AG10803 (cell line): ENCODE measurements around the gene SCGN.

ENCODE experiments used
- DNase-seq: peaks from one replicate; pipeline ENCODE4 v3.0.0; 2010; ENCODE audit warnings: low read depth
- H3K4me3 ChIP-seq: 2 replicates; pipeline ENCODE4 v1.5.1; 2011; ENCODE audit warnings: mild to moderate bottlenecking, low read length, control low read depth
- CTCF ChIP-seq: conservative IDR thresholded peaks from 2 replicates; pipeline ENCODE4 v1.5.1; 2011; ENCODE audit warnings: mild to moderate bottlenecking, low read length, control low read depth, inconsistent platforms

Gene SCGN

GRCh38 chr6:25715794-25716193, 63.8 kb downstream of the SCGN start:
- H3K4me3 ChIP-seq, result no peak overlapping the region
- no peak for TF ChIP-seq CTCF
- DNase-seq, result no peak

- H3K4me3 ChIP-seq, result no peak overlapping the region
- peak; percentile 26 for DNase-seq
- TF ChIP-seq CTCF, result peak; percentile 63
These were observed 66.1 kb downstream of the SCGN start for GRCh38 chr6:25717866-25718740.

GRCh38 chr6:25726122-25726911, 74.3 kb downstream of the SCGN start:
- no peak overlapping the region for H3K4me3 ChIP-seq
- TF ChIP-seq CTCF, result no peak
- no peak for DNase-seq

DNA sequence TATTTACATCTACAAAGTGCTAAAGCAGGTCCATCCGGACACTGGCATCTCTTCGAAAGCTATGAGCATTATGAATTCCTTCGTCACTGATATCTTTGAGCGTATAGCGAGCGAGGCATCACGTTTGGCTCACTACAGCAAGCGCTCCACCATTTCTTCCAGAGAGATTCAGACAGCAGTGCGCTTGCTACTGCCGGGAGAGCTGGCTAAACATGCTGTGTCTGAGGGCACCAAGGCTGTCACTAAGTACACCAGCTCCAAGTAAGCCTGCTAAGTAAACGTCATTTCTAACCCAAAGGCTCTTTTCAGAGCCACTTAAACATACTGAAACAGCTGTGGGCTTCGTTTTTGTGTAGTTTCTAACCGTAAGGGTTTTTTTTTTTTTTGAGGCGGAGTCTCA, 75.0 kb downstream of the SCGN start:
- no peak for DNase-seq
- no peak for TF ChIP-seq CTCF

DNA sequence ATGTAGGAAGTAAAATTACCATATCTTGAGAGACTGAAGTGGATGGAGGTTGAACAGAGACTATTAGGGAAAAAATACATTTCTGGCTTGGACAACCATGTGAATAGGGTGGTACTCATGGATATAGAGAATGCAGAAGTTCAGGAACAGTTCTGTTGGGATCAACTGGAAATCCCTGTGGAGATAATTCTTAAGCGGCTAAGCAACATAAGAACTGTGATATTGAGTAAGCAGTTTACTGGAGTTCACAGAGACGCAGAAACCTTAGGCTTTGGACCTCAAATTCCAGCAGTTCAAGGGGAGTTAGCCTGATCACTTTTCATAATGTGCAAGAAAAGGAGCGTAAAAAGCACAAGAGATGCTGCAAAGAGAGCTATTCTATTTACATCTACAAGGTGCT, 78.9 kb downstream of the SCGN start:
- no peak for TF ChIP-seq CTCF
- no peak overlapping the region for H3K4me3 ChIP-seq
- DNase-seq, result no peak

More for the DNA sequence above, 75.0 kb downstream of the SCGN start:
- H3K4me3 ChIP-seq, result no peak overlapping the region

- TF ChIP-seq CTCF, result no peak
- DNase-seq, result no peak
- no peak overlapping the region for H3K4me3 ChIP-seq
These were observed 79.7 kb downstream of the SCGN start for GRCh38 chr6:25731721-25732120.
